ENCODE results near the gene LRIG2.
"Not testable (repeated sequence)": the region's sequence is repeated elsewhere in the genome, so short reads cannot be mapped to it uniquely, and the experiment has no call there.

The LRIG2 gene

GRCh38 chr1:113041569-113042284 is 31.3 kb upstream of the LRIG2 start:
- no CpG with 5 or more reads among the region's 1 CpG for WGBS (ENCODE audit: insufficient coverage, insufficient read length)
- peaks cover 8% of the 10 kb centered on the region for H3K4me1 ChIP-seq (ENCODE audit: control insufficient read depth, insufficient read depth, low read length)
- peak overlapping the region; percentile 25 for H3K27ac ChIP-seq (ENCODE audit: low read length)
- H3K4me3 ChIP-seq (ENCODE audit: low read length) = no peak overlapping the region
- no peaks in the 10 kb centered on the region for H3K9me3 ChIP-seq (ENCODE audit: control insufficient read depth, insufficient read depth, low read length)
- DNase-seq (ENCODE audit: low read depth, low spot score) = no peak
- H3K36me3 ChIP-seq (ENCODE audit: control insufficient read depth, insufficient read depth, low read length) = no peaks in the 10 kb centered on the region
- no peaks in the 10 kb centered on the region for H3K27me3 ChIP-seq (ENCODE audit: control insufficient read depth, insufficient read depth, low read length)

- H3K9me3 ChIP-seq (ENCODE audit: control insufficient read depth, insufficient read depth, low read length) = no peaks in the 10 kb centered on the region
- no peak overlapping the region for H3K4me3 ChIP-seq (ENCODE audit: low read length)
- no CpG with 5 or more reads among the region's 11 CpGs for WGBS (ENCODE audit: insufficient coverage, insufficient read length)
- peaks cover 8% of the 10 kb centered on the region for H3K4me1 ChIP-seq (ENCODE audit: control insufficient read depth, insufficient read depth, low read length)
- H3K36me3 ChIP-seq (ENCODE audit: control insufficient read depth, insufficient read depth, low read length) = no peaks in the 10 kb centered on the region
- no peaks in the 10 kb centered on the region for H3K27me3 ChIP-seq (ENCODE audit: control insufficient read depth, insufficient read depth, low read length)
- H3K27ac ChIP-seq (ENCODE audit: low read length) = peak overlapping the region; percentile 25
- peak; percentile 90 for DNase-seq (ENCODE audit: low read depth, low spot score)
Measured at GRCh38 chr1:113042285-113043143, 30.5 kb upstream of the LRIG2 start.

GRCh38 chr1:113043144-113043488 is 29.9 kb upstream of the LRIG2 start:
- H3K4me1 ChIP-seq (ENCODE audit: control insufficient read depth, insufficient read depth, low read length); H3K4me3 ChIP-seq (ENCODE audit: low read length); DNase-seq (ENCODE audit: low read depth, low spot score); H3K27me3 ChIP-seq (ENCODE audit: control insufficient read depth, insufficient read depth, low read length); H3K9me3 ChIP-seq (ENCODE audit: control insufficient read depth, insufficient read depth, low read length); H3K36me3 ChIP-seq (ENCODE audit: control insufficient read depth, insufficient read depth, low read length): not testable (repeated sequence)
- no CpG with 5 or more reads among the region's 12 CpGs for WGBS (ENCODE audit: insufficient coverage, insufficient read length)
- peak overlapping the region; percentile 25 for H3K27ac ChIP-seq (ENCODE audit: low read length)

GRCh38 chr1:113046569-113046968 is 26.4 kb upstream of the LRIG2 start:
- no CpG with 5 or more reads among the region's 4 CpGs for WGBS (ENCODE audit: insufficient coverage, insufficient read length)
- no peak overlapping the region for H3K27ac ChIP-seq (ENCODE audit: low read length)
- no peaks in the 10 kb centered on the region for H3K27me3 ChIP-seq (ENCODE audit: control insufficient read depth, insufficient read depth, low read length)
- no peaks in the 10 kb centered on the region for H3K9me3 ChIP-seq (ENCODE audit: control insufficient read depth, insufficient read depth, low read length)
- H3K4me1 ChIP-seq (ENCODE audit: control insufficient read depth, insufficient read depth, low read length) = peaks cover 8% of the 10 kb centered on the region
- no peak overlapping the region for H3K4me3 ChIP-seq (ENCODE audit: low read length)
- no peaks in the 10 kb centered on the region for H3K36me3 ChIP-seq (ENCODE audit: control insufficient read depth, insufficient read depth, low read length)
- no peak for DNase-seq (ENCODE audit: low read depth, low spot score)

GRCh38 chr1:113048064-113048463 is 24.9 kb upstream of the LRIG2 start:
- no CpG with 5 or more reads among the region's 3 CpGs for WGBS (ENCODE audit: insufficient coverage, insufficient read length)
- no peak overlapping the region for H3K4me3 ChIP-seq (ENCODE audit: low read length)
- peaks cover 8% of the 10 kb centered on the region for H3K4me1 ChIP-seq (ENCODE audit: control insufficient read depth, insufficient read depth, low read length)
- no peaks in the 10 kb centered on the region for H3K27me3 ChIP-seq (ENCODE audit: control insufficient read depth, insufficient read depth, low read length)
- H3K27ac ChIP-seq (ENCODE audit: low read length) = no peak overlapping the region
- no peaks in the 10 kb centered on the region for H3K9me3 ChIP-seq (ENCODE audit: control insufficient read depth, insufficient read depth, low read length)
- no peaks in the 10 kb centered on the region for H3K36me3 ChIP-seq (ENCODE audit: control insufficient read depth, insufficient read depth, low read length)
- no peak for DNase-seq (ENCODE audit: low read depth, low spot score)

- H3K36me3 ChIP-seq (ENCODE audit: control insufficient read depth, insufficient read depth, low read length) = no peaks in the 10 kb centered on the region
- no CpG with 5 or more reads among the region's 12 CpGs for WGBS (ENCODE audit: insufficient coverage, insufficient read length)
- no peak overlapping the region for H3K4me3 ChIP-seq (ENCODE audit: low read length)
- H3K9me3 ChIP-seq (ENCODE audit: control insufficient read depth, insufficient read depth, low read length) = no peaks in the 10 kb centered on the region
- H3K27me3 ChIP-seq (ENCODE audit: control insufficient read depth, insufficient read depth, low read length) = no peaks in the 10 kb centered on the region
- no peak overlapping the region for H3K27ac ChIP-seq (ENCODE audit: low read length)
- peaks cover 6% of the 10 kb centered on the region; the same call in 1 of the 2 replicates for H3K4me1 ChIP-seq (ENCODE audit: control insufficient read depth, insufficient read depth, low read length)
- DNase-seq (ENCODE audit: low read depth, low spot score) = no peak
Measured at GRCh38 chr1:113053344-113054126, 19.5 kb upstream of the LRIG2 start.

- no peaks in the 10 kb centered on the region for H3K27me3 ChIP-seq (ENCODE audit: control insufficient read depth, insufficient read depth, low read length)
- H3K27ac ChIP-seq (ENCODE audit: low read length) = no peak overlapping the region
- WGBS (ENCODE audit: insufficient coverage, insufficient read length) = no CpG with 5 or more reads among the region's 1 CpG
- H3K4me3 ChIP-seq (ENCODE audit: low read length) = no peak overlapping the region
- no peak for DNase-seq (ENCODE audit: low read depth, low spot score)
- H3K36me3 ChIP-seq (ENCODE audit: control insufficient read depth, insufficient read depth, low read length) = no peaks in the 10 kb centered on the region
- H3K9me3 ChIP-seq (ENCODE audit: control insufficient read depth, insufficient read depth, low read length) = no peaks in the 10 kb centered on the region
- H3K4me1 ChIP-seq (ENCODE audit: control insufficient read depth, insufficient read depth, low read length) = peaks cover 6% of the 10 kb centered on the region; the same call in 1 of the 2 replicates
Measured at GRCh38 chr1:113055570-113055969, 17.4 kb upstream of the LRIG2 start.

GRCh38 chr1:113057006-113057405 is 16.0 kb upstream of the LRIG2 start:
- no peaks in the 10 kb centered on the region for H3K9me3 ChIP-seq (ENCODE audit: control insufficient read depth, insufficient read depth, low read length)
- no CpG with 5 or more reads among the region's 2 CpGs for WGBS (ENCODE audit: insufficient coverage, insufficient read length)

GRCh38 chr1:113058941-113059706 is 13.9 kb upstream of the LRIG2 start:
- no peak for DNase-seq (ENCODE audit: low read depth, low spot score)
- Histone ChIP-seq H3K4me1 (ENCODE audit: control insufficient read depth, insufficient read depth, low read length) (peaks cover 2% of the 10 kb centered on the region; the same call in 1 of the 2 replicates), H3K4me3 (ENCODE audit: low read length) (no peak overlapping the region), H3K9me3 (ENCODE audit: control insufficient read depth, insufficient read depth, low read length) (no peaks in the 10 kb centered on the region), H3K27ac (ENCODE audit: low read length) (no peak overlapping the region), H3K36me3 (ENCODE audit: control insufficient read depth, insufficient read depth, low read length) (no peaks in the 10 kb centered on the region), H3K27me3 (ENCODE audit: control insufficient read depth, insufficient read depth, low read length) (no peaks in the 10 kb centered on the region)
- no CpG with 5 or more reads among the region's 5 CpGs for WGBS (ENCODE audit: insufficient coverage, insufficient read length)

More at GRCh38 chr1:113057006-113057405, 16.0 kb upstream of the LRIG2 start:
- Histone ChIP-seq H3K4me3 (ENCODE audit: low read length) (no peak overlapping the region), H3K27me3 (ENCODE audit: control insufficient read depth, insufficient read depth, low read length) (no peaks in the 10 kb centered on the region), H3K27ac (ENCODE audit: low read length) (no peak overlapping the region), H3K36me3 (ENCODE audit: control insufficient read depth, insufficient read depth, low read length) (no peaks in the 10 kb centered on the region), H3K4me1 (ENCODE audit: control insufficient read depth, insufficient read depth, low read length) (peaks cover 6% of the 10 kb centered on the region; the same call in 1 of the 2 replicates)
- no peak for DNase-seq (ENCODE audit: low read depth, low spot score)

GRCh38 chr1:113063456-113063855 is 9.5 kb upstream of the LRIG2 start:
- not testable (repeated sequence) for H3K27me3 ChIP-seq (ENCODE audit: control insufficient read depth, insufficient read depth, low read length); H3K36me3 ChIP-seq (ENCODE audit: control insufficient read depth, insufficient read depth, low read length); H3K4me1 ChIP-seq (ENCODE audit: control insufficient read depth, insufficient read depth, low read length); H3K27ac ChIP-seq (ENCODE audit: low read length); H3K9me3 ChIP-seq (ENCODE audit: control insufficient read depth, insufficient read depth, low read length); H3K4me3 ChIP-seq (ENCODE audit: low read length); DNase-seq (ENCODE audit: low read depth, low spot score)
- WGBS (ENCODE audit: insufficient coverage, insufficient read length) = no CpG with 5 or more reads among the region's 35 CpGs
